Chondrocyte (in vitro differentiated cells): ENCODE data around the gene MTUS2. TPM values are rescaled to one million over a fixed set of nuclear protein-coding genes. Genes with fewer than 3 reads are reported as not detected.

Experiments
- DNase-seq: peaks from one replicate; pipeline ENCODE4 v3.0.0; 2021; ENCODE audit warnings: mixed read lengths, low spot score
- H3K27ac Mint-ChIP-seq: one replicate; pipeline ENCODE4 v1.8.0; 2021; ENCODE audit warnings: mild to moderate bottlenecking, moderate library complexity, mixed read lengths; ENCODE audit not compliant: unreplicated experiment
- H3K27me3 Mint-ChIP-seq: 2 replicates; pipeline ENCODE4 v1.8.0; 2021; ENCODE audit warnings: low read depth, mixed read lengths
- H3K36me3 Mint-ChIP-seq: 2 replicates; pipeline ENCODE4 v1.8.0; 2021; ENCODE audit warnings: low read depth, mixed read lengths
- H3K4me1 Mint-ChIP-seq: 2 replicates; pipeline ENCODE4 v1.8.0; 2021; ENCODE audit warnings: low read depth, mild to moderate bottlenecking, mixed read lengths
- H3K4me3 Mint-ChIP-seq: one replicate; pipeline ENCODE4 v1.8.0; 2021; ENCODE audit warnings: mild to moderate bottlenecking, moderate library complexity, mixed read lengths; ENCODE audit not compliant: unreplicated experiment
- H3K9me3 Mint-ChIP-seq: 2 replicates; pipeline ENCODE4 v1.8.0; 2021; ENCODE audit warnings: low read depth, mixed read lengths
- CTCF ChIP-seq: fragments of 200-600 bp; sonication (generic); IDR thresholded peaks from 2 replicates; pipeline ENCODE4 v1.5.0; 2021; ENCODE audit warnings: antibody characterized with exemption, mild to moderate bottlenecking, moderate library complexity
- total RNA-seq: library from RNA; stranded (reverse); gene quantifications from 3 replicates; pipeline ENCODE4 v1.2.1, GENCODE V29; 2021

MTUS2 gene
- total RNA-seq, 1 donor from 2014 or later: 1.2 TPM

- no peaks in the 10 kb centered on the region for H3K36me3 Mint-ChIP-seq
- no peak overlapping the region for H3K4me3 Mint-ChIP-seq
- no peak overlapping the region for H3K27ac Mint-ChIP-seq
- peaks cover 2% of the 10 kb centered on the region for H3K9me3 Mint-ChIP-seq
- H3K27me3 Mint-ChIP-seq: peaks cover 16% of the 10 kb centered on the region
- H3K4me1 Mint-ChIP-seq: no peaks in the 10 kb centered on the region
- no peak for TF ChIP-seq CTCF
- DNase-seq: no peak
Measured at GRCh38 chr13:28837111-28837510, 17.0 kb downstream of the MTUS2 start.

GRCh38 chr13:28843639-28844038 lies 23.5 kb downstream of the MTUS2 start:
- Mint-ChIP-seq H3K4me1 (no peaks in the 10 kb centered on the region), H3K27me3 (peaks cover 29% of the 10 kb centered on the region), H3K36me3 (no peaks in the 10 kb centered on the region), H3K9me3 (no peaks in the 10 kb centered on the region), H3K4me3 (no peak overlapping the region), H3K27ac (no peak overlapping the region)
- DNase-seq: no peak
- TF ChIP-seq CTCF: no peak

GRCh38 chr13:28849441-28849840 lies 29.3 kb downstream of the MTUS2 start:
- Mint-ChIP-seq H3K27me3 (peaks cover 36% of the 10 kb centered on the region), H3K27ac (no peak overlapping the region), H3K9me3 (no peaks in the 10 kb centered on the region), H3K4me3 (no peak overlapping the region), H3K4me1 (no peaks in the 10 kb centered on the region), H3K36me3 (no peaks in the 10 kb centered on the region)
- TF ChIP-seq CTCF: no peak
- no peak for DNase-seq

GRCh38 chr13:28850226-28850625 lies 30.1 kb downstream of the MTUS2 start:
- Mint-ChIP-seq H3K36me3 (no peaks in the 10 kb centered on the region), H3K27me3 (peaks cover 33% of the 10 kb centered on the region), H3K9me3 (no peaks in the 10 kb centered on the region), H3K27ac (no peak overlapping the region), H3K4me3 (no peak overlapping the region), H3K4me1 (no peaks in the 10 kb centered on the region)
- no peak for TF ChIP-seq CTCF
- DNase-seq: no peak

- TF ChIP-seq CTCF: no peak
- H3K27ac Mint-ChIP-seq: no peak overlapping the region
- H3K27me3 Mint-ChIP-seq: peaks cover 32% of the 10 kb centered on the region
- no peaks in the 10 kb centered on the region for H3K4me1 Mint-ChIP-seq
- H3K36me3 Mint-ChIP-seq: no peaks in the 10 kb centered on the region
- no peaks in the 10 kb centered on the region for H3K9me3 Mint-ChIP-seq
- H3K4me3 Mint-ChIP-seq: no peak overlapping the region
- no peak for DNase-seq
Measured at GRCh38 chr13:28851422-28851821, 31.3 kb downstream of the MTUS2 start.
